Measurements from ENCODE around the gene UFSP2. TPM values are rescaled to one million over a fixed set of nuclear protein-coding genes. Genes with fewer than 3 reads are reported as not detected.

The UFSP2 gene
- total RNA-seq, 1 donor from 2014 or later = 20.4 TPM

- DNase-seq (ENCODE audit: extremely low spot score in 2 of 2) = no peak
- intact Hi-C loops (cut with DNase I) = no loop called here
- TF ChIP-seq CTCF (IDR thresholded peaks at IDR 0.05) = no peak
- TF ChIP-seq POLR2A (IDR thresholded peaks at IDR 0.05) = no peak
- no peak for TF ChIP-seq POLR2AphosphoS5 (IDR thresholded peaks at IDR 0.05; ENCODE audit: insufficient read depth in 1 of 2, low read depth in 1 of 2)
- H3K36me3 ChIP-seq = no peaks in the 10 kb centered on the region
- no peaks in the 10 kb centered on the region for H3K27me3 ChIP-seq
- peaks cover 9% of the 10 kb centered on the region for H3K4me1 ChIP-seq
- no peak overlapping the region for H3K27ac ChIP-seq
- no peak overlapping the region for H3K4me3 ChIP-seq
- H3K9me3 ChIP-seq = no peaks in the 10 kb centered on the region
Observed at GRCh38 chr4:185465707-185466106, 39.9 kb upstream of the UFSP2 start.

- no peak overlapping the region for H3K4me3 ChIP-seq
- no peaks in the 10 kb centered on the region for H3K27me3 ChIP-seq
- H3K9me3 ChIP-seq = no peaks in the 10 kb centered on the region
- no peak overlapping the region for H3K27ac ChIP-seq
- no peak for TF ChIP-seq POLR2A (IDR thresholded peaks at IDR 0.05)
- TF ChIP-seq CTCF (IDR thresholded peaks at IDR 0.05) = no peak
- TF ChIP-seq POLR2AphosphoS5 (IDR thresholded peaks at IDR 0.05; ENCODE audit: insufficient read depth in 1 of 2, low read depth in 1 of 2) = no peak
- peaks cover 1% of the 10 kb centered on the region for H3K4me1 ChIP-seq
- no peaks in the 10 kb centered on the region for H3K36me3 ChIP-seq
- no peak for DNase-seq (ENCODE audit: extremely low spot score in 2 of 2)
- intact Hi-C loops (cut with DNase I) = loop anchor here (5.0 kb wide), 1 partner anchor 442 kb away; no protein-coding TSS in a partner anchor
Observed at GRCh38 chr4:185464887-185465286, 39.1 kb upstream of the UFSP2 start.

DNA sequence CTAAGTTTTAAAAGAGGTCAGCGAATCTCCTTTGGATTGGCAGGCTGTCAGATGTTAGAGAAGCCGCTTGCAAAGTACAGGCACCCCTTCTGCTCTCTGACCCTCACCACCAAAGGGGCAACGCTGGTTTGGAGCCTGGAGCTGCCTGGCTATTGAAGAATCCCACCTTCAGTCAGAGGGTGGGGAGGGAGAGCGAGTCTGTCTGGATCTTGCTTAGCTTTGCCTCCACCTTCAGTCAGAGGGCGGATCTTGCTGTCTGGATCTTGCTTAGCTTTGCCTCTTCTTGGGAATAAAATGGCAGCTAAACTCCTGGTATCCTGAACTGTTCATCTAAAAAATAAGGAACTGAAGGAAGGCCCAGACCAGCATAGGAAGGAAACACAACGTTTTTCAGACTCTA is 38.4 kb upstream of the UFSP2 start:
- intact Hi-C loops (cut with DNase I) = loop anchor here (5.0 kb wide), 1 partner anchor 443 kb away; no protein-coding TSS in a partner anchor
- H3K4me3 ChIP-seq = no peak overlapping the region
- DNase-seq (ENCODE audit: extremely low spot score in 2 of 2) = no peak
- H3K4me1 ChIP-seq = no peaks in the 10 kb centered on the region
- no peaks in the 10 kb centered on the region for H3K27me3 ChIP-seq
- TF ChIP-seq POLR2AphosphoS5 (IDR thresholded peaks at IDR 0.05; ENCODE audit: insufficient read depth in 1 of 2, low read depth in 1 of 2) (no peak), POLR2A (IDR thresholded peaks at IDR 0.05) (no peak), CTCF (IDR thresholded peaks at IDR 0.05) (no peak)
- no peaks in the 10 kb centered on the region for H3K36me3 ChIP-seq
- no peak overlapping the region for H3K27ac ChIP-seq
- no peaks in the 10 kb centered on the region for H3K9me3 ChIP-seq

- H3K27ac ChIP-seq = no peak overlapping the region
- TF ChIP-seq POLR2AphosphoS5 (IDR thresholded peaks at IDR 0.05; ENCODE audit: insufficient read depth in 1 of 2, low read depth in 1 of 2) = no peak
- no peak for TF ChIP-seq CTCF (IDR thresholded peaks at IDR 0.05)
- no peak for TF ChIP-seq POLR2A (IDR thresholded peaks at IDR 0.05)
- DNase-seq (ENCODE audit: extremely low spot score in 2 of 2) = no peak
- intact Hi-C loops (cut with DNase I) = loop anchor here (5.0 kb wide), 1 partner anchor 444 kb away; no protein-coding TSS in a partner anchor
- H3K27me3 ChIP-seq = no peaks in the 10 kb centered on the region
- H3K4me1 ChIP-seq = no peaks in the 10 kb centered on the region
- no peak overlapping the region for H3K4me3 ChIP-seq
- no peaks in the 10 kb centered on the region for H3K9me3 ChIP-seq
- no peaks in the 10 kb centered on the region for H3K36me3 ChIP-seq
Observed at GRCh38 chr4:185463541-185463940, 37.8 kb upstream of the UFSP2 start.

- intact Hi-C loops (cut with DNase I) = loop anchor here (5.0 kb wide), 1 partner anchor 446 kb away; no protein-coding TSS in a partner anchor
- H3K27ac ChIP-seq = no peak overlapping the region
- H3K4me3 ChIP-seq = no peak overlapping the region
- H3K4me1 ChIP-seq = no peaks in the 10 kb centered on the region
- H3K27me3 ChIP-seq = no peaks in the 10 kb centered on the region
- H3K36me3 ChIP-seq = no peaks in the 10 kb centered on the region
- TF ChIP-seq POLR2A (IDR thresholded peaks at IDR 0.05) (no peak), POLR2AphosphoS5 (IDR thresholded peaks at IDR 0.05; ENCODE audit: insufficient read depth in 1 of 2, low read depth in 1 of 2) (no peak), CTCF (IDR thresholded peaks at IDR 0.05) (no peak)
- DNase-seq (ENCODE audit: extremely low spot score in 2 of 2) = no peak
- H3K9me3 ChIP-seq = no peaks in the 10 kb centered on the region
Observed at GRCh38 chr4:185461565-185461964, 35.8 kb upstream of the UFSP2 start.
